Kidney glomerular epithelial cell (primary cell): ENCODE measurements around the gene CLDN20.
"Not testable (repeated sequence)": the region's sequence is repeated elsewhere in the genome, so short reads cannot be mapped to it uniquely, and the experiment has no call there.

Experiments used
- DNase-seq: peaks from one replicate; lab custom pipeline; 2025; lab: John Stamatoyannopoulos, UW

The CLDN20 gene

GRCh38 chr6:155245831-155246230 lies 18.0 kb upstream of the CLDN20 start:
- no peak for DNase-seq

- DNase-seq: no peak
These were observed 17.0 kb upstream of the CLDN20 start for GRCh38 chr6:155246825-155247224.

- peak; percentile 75 for DNase-seq
These were observed 16.2 kb upstream of the CLDN20 start for GRCh38 chr6:155247618-155248007.

- peak; percentile 50 for DNase-seq
These were observed 15.5 kb upstream of the CLDN20 start for GRCh38 chr6:155248008-155249001.

- DNase-seq: no peak
These were observed 13.0 kb upstream of the CLDN20 start for GRCh38 chr6:155250701-155251381.

- DNase-seq: no peak
These were observed 11.2 kb upstream of the CLDN20 start for GRCh38 chr6:155252581-155252980.

- DNase-seq: no peak
These were observed 10.5 kb upstream of the CLDN20 start for GRCh38 chr6:155253337-155253736.

- no peak for DNase-seq
These were observed 9.7 kb upstream of the CLDN20 start for GRCh38 chr6:155254139-155254538.

- no peak for DNase-seq
These were observed 7.6 kb upstream of the CLDN20 start for GRCh38 chr6:155256122-155256795.

GRCh38 chr6:155257796-155258195 lies 6.0 kb upstream of the CLDN20 start:
- DNase-seq: no peak

GRCh38 chr6:155259204-155259603 lies 4.6 kb upstream of the CLDN20 start:
- DNase-seq: no peak

- no peak for DNase-seq
These were observed 3.9 kb upstream of the CLDN20 start for GRCh38 chr6:155259897-155260296.

- no peak for DNase-seq
These were observed 3.1 kb upstream of the CLDN20 start for GRCh38 chr6:155260686-155261085.

GRCh38 chr6:155261111-155261900 lies 2.5 kb upstream of the CLDN20 start:
- DNase-seq: no peak

- no peak for DNase-seq
These were observed 1.2 kb upstream of the CLDN20 start for GRCh38 chr6:155262655-155263054.

- no peak for DNase-seq
These were observed 994 bp downstream of the CLDN20 start for GRCh38 chr6:155264693-155265320.

- DNase-seq: no peak
These were observed 2.2 kb downstream of the CLDN20 start for GRCh38 chr6:155265843-155266535.

- DNase-seq: no peak
These were observed 3.6 kb downstream of the CLDN20 start for GRCh38 chr6:155267411-155267810.

GRCh38 chr6:155268088-155268867 lies 4.5 kb downstream of the CLDN20 start:
- DNase-seq: not testable (repeated sequence)

GRCh38 chr6:155269765-155270164 lies 6.0 kb downstream of the CLDN20 start:
- no peak for DNase-seq
